A549 (cell line): ENCODE results near the gene UBE2D4.

ENCODE experiments used
- CTCF ChIP-seq: fragments of >200 bp; sonication (Bioruptor Twin); formaldehyde crosslinking; IDR thresholded peaks from 3 replicates; pipeline ENCODE4 v1.5.1; 2016
- EHMT2 ChIP-seq: fragments of 200-600 bp; sonication (generic); IDR thresholded peaks from 2 replicates; pipeline ENCODE4 v1.6.1; 2016; ENCODE audit warnings: antibody characterized with exemption, low read depth, mild to moderate bottlenecking, moderate library complexity
- JUN ChIP-seq, 2 experiments: fragments of >200 bp; sonication (Bioruptor Twin); formaldehyde crosslinking; IDR thresholded peaks; 2 replicates in 1 of 2; 3 replicates in 1 of 2; pipeline ENCODE4 v1.6.1; 2016 to 2017
- TF ChIP-seq, protein P1 (sequence below): fragments of 200-600 bp; sonication (generic); IDR thresholded peaks from 2 replicates; pipeline ENCODE4 v1.6.1; 2016; ENCODE audit warnings: antibody characterized with exemption, mild to moderate bottlenecking, moderate library complexity

- TF ChIP-seq EHMT2 (no peak), JUN (IDR thresholded peaks at IDR 0.05) (no peak), CTCF (no peak)
- TF ChIP-seq, protein P1, sequence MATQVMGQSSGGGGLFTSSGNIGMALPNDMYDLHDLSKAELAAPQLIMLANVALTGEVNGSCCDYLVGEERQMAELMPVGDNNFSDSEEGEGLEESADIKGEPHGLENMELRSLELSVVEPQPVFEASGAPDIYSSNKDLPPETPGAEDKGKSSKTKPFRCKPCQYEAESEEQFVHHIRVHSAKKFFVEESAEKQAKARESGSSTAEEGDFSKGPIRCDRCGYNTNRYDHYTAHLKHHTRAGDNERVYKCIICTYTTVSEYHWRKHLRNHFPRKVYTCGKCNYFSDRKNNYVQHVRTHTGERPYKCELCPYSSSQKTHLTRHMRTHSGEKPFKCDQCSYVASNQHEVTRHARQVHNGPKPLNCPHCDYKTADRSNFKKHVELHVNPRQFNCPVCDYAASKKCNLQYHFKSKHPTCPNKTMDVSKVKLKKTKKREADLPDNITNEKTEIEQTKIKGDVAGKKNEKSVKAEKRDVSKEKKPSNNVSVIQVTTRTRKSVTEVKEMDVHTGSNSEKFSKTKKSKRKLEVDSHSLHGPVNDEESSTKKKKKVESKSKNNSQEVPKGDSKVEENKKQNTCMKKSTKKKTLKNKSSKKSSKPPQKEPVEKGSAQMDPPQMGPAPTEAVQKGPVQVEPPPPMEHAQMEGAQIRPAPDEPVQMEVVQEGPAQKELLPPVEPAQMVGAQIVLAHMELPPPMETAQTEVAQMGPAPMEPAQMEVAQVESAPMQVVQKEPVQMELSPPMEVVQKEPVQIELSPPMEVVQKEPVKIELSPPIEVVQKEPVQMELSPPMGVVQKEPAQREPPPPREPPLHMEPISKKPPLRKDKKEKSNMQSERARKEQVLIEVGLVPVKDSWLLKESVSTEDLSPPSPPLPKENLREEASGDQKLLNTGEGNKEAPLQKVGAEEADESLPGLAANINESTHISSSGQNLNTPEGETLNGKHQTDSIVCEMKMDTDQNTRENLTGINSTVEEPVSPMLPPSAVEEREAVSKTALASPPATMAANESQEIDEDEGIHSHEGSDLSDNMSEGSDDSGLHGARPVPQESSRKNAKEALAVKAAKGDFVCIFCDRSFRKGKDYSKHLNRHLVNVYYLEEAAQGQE: no peak
Measured at GRCh38 chr7:43929529-43930457, 3.6 kb downstream of the UBE2D4 start.
